ENCODE measurements around the gene SNTG2. TPM values are rescaled to one million over a fixed set of nuclear protein-coding genes. Genes with fewer than 3 reads are reported as not detected.

Gene SNTG2
- total and polyA plus RNA-seq, 2 of the 13 experiments (the other 11 are each of a cell fraction or from before 2014, with no cell fraction given) = not detected

GRCh38 chr2:1051075-1051474, 100.4 kb downstream of the SNTG2 start:
- Histone ChIP-seq H3K4me2 (ENCODE audit: low read depth, low read length) (no peak overlapping the region), H3K27me3 (ENCODE audit: control insufficient read depth in 1 of 2, insufficient read depth in 2 of 2, low read length in 2 of 2) (peaks cover 0 to 8% of the 10 kb centered on the region in 2 experiments; a peak in 1 of 5 replicates), H3K36me3 (replicated peaks in 1 of 2; ENCODE audit: control insufficient read depth in 1 of 2, insufficient read depth in 2 of 2, low read length in 2 of 2) (no peaks in the 10 kb centered on the region), H3K4me3 (replicated peaks in 1 of 3; ENCODE audit: insufficient read depth in 1 of 3, low read depth in 2 of 3, low read length in 3 of 3) (no peak overlapping the region), H4K20me1 (ENCODE audit: insufficient read depth, low read length) (no peaks in the 10 kb centered on the region), H3K4me1 (ENCODE audit: insufficient read depth, low read length) (no peaks in the 10 kb centered on the region), H3K79me2 (ENCODE audit: insufficient read depth, low read length) (no peaks in the 10 kb centered on the region), H3K9ac (ENCODE audit: insufficient read depth, low read depth, low read length) (no peak overlapping the region), H3K27ac (ENCODE audit: extremely low read length, insufficient read depth, low read length) (no peak overlapping the region), H3K9me3 (ENCODE audit: low read length) (no peaks in the 10 kb centered on the region), H2AFZ (ENCODE audit: low read length) (no peak overlapping the region)
- intact Hi-C loops (cut with micrococcal nuclease; ENCODE audit: unreplicated experiment) (no loop called here), in situ Hi-C loops (cut with HindIII; ENCODE audit: extremely low pct_ligation_motif_present, low pct_unique_long_range_greater_than_20kb) (no loop called here)
- TF ChIP-seq PCBP2 (optimal IDR thresholded peaks at IDR 0.05; ENCODE audit: low read depth, low read length, poor library complexity, severe bottlenecking) (peak; percentile 83), HNRNPK (IDR thresholded peaks at IDR 0.05; ENCODE audit: low read depth, low read length, poor library complexity, severe bottlenecking) (peak; percentile 74), GABPA (IDR thresholded peaks at IDR 0.05; ENCODE audit: low read depth, low read length) (no peak), GABPA (CRISPR knock-in tag; IDR thresholded peaks at IDR 0.05; ENCODE audit: low read depth) (peak; percentile 71; the same call in 1 of the 2 replicates), ZNF674 (CRISPR knock-in tag; IDR thresholded peaks at IDR 0.05; ENCODE audit: low read depth) (no peak)
- TF ChIP-seq, protein P1, sequence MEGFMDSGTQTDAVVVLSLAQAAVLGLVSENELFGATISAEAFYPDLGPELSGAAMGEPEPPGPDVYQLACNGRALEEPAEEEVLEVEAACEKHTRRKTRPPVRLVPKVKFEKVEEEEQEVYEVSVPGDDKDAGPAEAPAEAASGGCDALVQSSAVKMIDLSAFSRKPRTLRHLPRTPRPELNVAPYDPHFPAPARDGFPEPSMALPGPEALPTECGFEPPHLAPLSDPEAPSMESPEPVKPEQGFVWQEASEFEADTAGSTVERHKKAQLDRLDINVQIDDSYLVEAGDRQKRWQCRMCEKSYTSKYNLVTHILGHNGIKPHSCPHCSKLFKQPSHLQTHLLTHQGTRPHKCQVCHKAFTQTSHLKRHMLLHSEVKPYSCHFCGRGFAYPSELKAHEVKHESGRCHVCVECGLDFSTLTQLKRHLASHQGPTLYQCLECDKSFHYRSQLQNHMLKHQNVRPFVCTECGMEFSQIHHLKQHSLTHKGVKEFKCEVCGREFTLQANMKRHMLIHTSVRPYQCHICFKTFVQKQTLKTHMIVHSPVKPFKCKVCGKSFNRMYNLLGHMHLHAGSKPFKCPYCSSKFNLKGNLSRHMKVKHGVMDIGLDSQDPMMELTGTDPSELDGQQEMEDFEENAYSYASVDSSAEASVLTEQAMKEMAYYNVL (CRISPR knock-in tag; IDR thresholded peaks at IDR 0.05; ENCODE audit: borderline replicate concordance) = peak; percentile 50; the same call in 1 of the 2 replicates
- peak; percentile 10 for DNase-seq (ENCODE audit: low spot score)
- WGBS (ENCODE audit: low lambda C conversion rate) = 1% methylated on average over 3 of the region's 3 CpGs
- FAIRE-seq = no peak
- BruUV-seq (replicated peaks) = no TSS peak
- CTCF ChIA-PET (ENCODE audit: low intra/inter-chr PET ratio, low total read pairs) = no interaction called here
- ATAC-seq = peak; percentile 93
- POLR2A ChIA-PET = no interaction called here

- ChIA-PET CTCF (ENCODE audit: low intra/inter-chr PET ratio, low total read pairs) (no interaction called here), POLR2A (no interaction called here)
- intact Hi-C loops (cut with micrococcal nuclease; ENCODE audit: unreplicated experiment) (no loop called here), in situ Hi-C loops (cut with HindIII; ENCODE audit: extremely low pct_ligation_motif_present, low pct_unique_long_range_greater_than_20kb) (no loop called here)
- Histone ChIP-seq H3K27ac (ENCODE audit: extremely low read length, insufficient read depth, low read length) (no peak overlapping the region), H3K4me1 (ENCODE audit: insufficient read depth, low read length) (no peaks in the 10 kb centered on the region), H3K79me2 (ENCODE audit: insufficient read depth, low read length) (no peaks in the 10 kb centered on the region), H4K20me1 (ENCODE audit: insufficient read depth, low read length) (no peaks in the 10 kb centered on the region), H2AFZ (ENCODE audit: low read length) (no peak overlapping the region), H3K36me3 (replicated peaks in 1 of 2; ENCODE audit: control insufficient read depth in 1 of 2, insufficient read depth in 2 of 2, low read length in 2 of 2) (no peaks in the 10 kb centered on the region), H3K27me3 (ENCODE audit: control insufficient read depth in 1 of 2, insufficient read depth in 2 of 2, low read length in 2 of 2) (peaks cover 0 to 8% of the 10 kb centered on the region in 2 experiments; a peak in 1 of 5 replicates), H3K9me3 (ENCODE audit: low read length) (no peaks in the 10 kb centered on the region), H3K9ac (ENCODE audit: insufficient read depth, low read depth, low read length) (no peak overlapping the region), H3K4me2 (ENCODE audit: low read depth, low read length) (no peak overlapping the region), H3K4me3 (replicated peaks in 1 of 3; ENCODE audit: insufficient read depth in 1 of 3, low read depth in 2 of 3, low read length in 3 of 3) (no peak overlapping the region)
- BruUV-seq (replicated peaks) = no TSS peak
- no peak for DNase-seq (ENCODE audit: low spot score)
- TF ChIP-seq ETV5 (CRISPR knock-in tag; IDR thresholded peaks at IDR 0.05; ENCODE audit: borderline replicate concordance) (no peak), NFIB (CRISPR knock-in tag; IDR thresholded peaks at IDR 0.05; ENCODE audit: borderline replicate concordance) (no peak), SP2 (CRISPR knock-in tag; IDR thresholded peaks at IDR 0.05) (no peak), ZNF737 (CRISPR knock-in tag; IDR thresholded peaks at IDR 0.05; ENCODE audit: borderline replicate concordance) (no peak), NFE2L1 (CRISPR knock-in tag; IDR thresholded peaks at IDR 0.05; ENCODE audit: borderline replicate concordance) (no peak), SRSF9 (IDR thresholded peaks at IDR 0.05; ENCODE audit: borderline replicate concordance, insufficient read depth, low read depth, low read length, poor library complexity, severe bottlenecking) (no peak), ZNF558 (CRISPR knock-in tag; IDR thresholded peaks at IDR 0.05; ENCODE audit: borderline replicate concordance) (no peak), ZFAT (CRISPR knock-in tag; conservative IDR thresholded peaks at IDR 0.05) (no peak)
- TF ChIP-seq, protein P2, sequence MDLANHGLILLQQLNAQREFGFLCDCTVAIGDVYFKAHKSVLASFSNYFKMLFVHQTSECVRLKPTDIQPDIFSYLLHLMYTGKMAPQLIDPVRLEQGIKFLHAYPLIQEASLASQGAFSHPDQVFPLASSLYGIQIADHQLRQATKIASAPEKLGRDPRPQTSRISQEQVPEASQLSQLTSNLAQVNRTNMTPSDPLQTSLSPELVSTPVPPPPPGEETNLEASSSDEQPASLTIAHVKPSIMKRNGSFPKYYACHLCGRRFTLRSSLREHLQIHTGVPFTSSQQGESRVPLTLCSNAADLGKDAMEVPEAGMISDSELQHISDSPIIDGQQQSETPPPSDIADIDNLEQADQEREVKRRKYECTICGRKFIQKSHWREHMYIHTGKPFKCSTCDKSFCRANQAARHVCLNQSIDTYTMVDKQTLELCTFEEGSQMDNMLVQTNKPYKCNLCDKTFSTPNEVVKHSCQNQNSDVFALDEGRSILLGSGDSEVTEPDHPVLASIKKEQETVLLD (CRISPR knock-in tag; IDR thresholded peaks at IDR 0.05; ENCODE audit: low read depth) = no peak
- FAIRE-seq = no peak
- ATAC-seq = no peak
- WGBS (ENCODE audit: low lambda C conversion rate) = 4% methylated on average over 8 of the region's 8 CpGs
Observed at GRCh38 chr2:1052771-1053191, 102.1 kb downstream of the SNTG2 start.
